Measurements from ENCODE around the gene PPP1R12C. TPM values are rescaled to one million over a fixed set of nuclear protein-coding genes. Genes with fewer than 3 reads are reported as not detected.

The PPP1R12C gene
- total RNA-seq, 1 experiment from 2014 or later: 158 TPM

- no peaks in the 10 kb centered on the region for H3K27me3 ChIP-seq (ENCODE audit: control insufficient read depth, insufficient read depth, low read length)
- no peaks in the 10 kb centered on the region; the same call in 1 of the 2 replicates for H3K4me1 ChIP-seq (ENCODE audit: control insufficient read depth, insufficient read depth, low read length)
- BruUV-seq (replicated peaks): no TSS peak
- no peak overlapping the region for H3K27ac ChIP-seq (ENCODE audit: low read length)
- no peak overlapping the region for H3K4me3 ChIP-seq (ENCODE audit: low read depth in 2 of 2, low read length in 2 of 2)
- in situ Hi-C loops (cut with HindIII; ENCODE audit: low pct_unique_long_range_greater_than_20kb, low sequenced_read_pairs): no loop called here
- DNase-seq (ENCODE audit: low read depth, low spot score) (no peak), ATAC-seq (no peak)
- no peaks in the 10 kb centered on the region for H3K9me3 ChIP-seq (ENCODE audit: control insufficient read depth, insufficient read depth, low read depth, low read length)
- CTCF ChIA-PET: no interaction called here
- no peaks in the 10 kb centered on the region for H3K36me3 ChIP-seq (ENCODE audit: control insufficient read depth, insufficient read depth, low read length)
- TF ChIP-seq REST (IDR thresholded peaks at IDR 0.05; ENCODE audit: insufficient read depth in 1 of 2, low read depth in 2 of 2, low read length in 1 of 2): no peak
- no peak for TF ChIP-seq TCF7L2 (IDR thresholded peaks at IDR 0.05; ENCODE audit: low read depth, low read length)
- no peak for TF ChIP-seq SIN3A (IDR thresholded peaks at IDR 0.05; ENCODE audit: borderline replicate concordance, insufficient read depth, low read depth, low read length)
- TF ChIP-seq CTCF (IDR thresholded peaks at IDR 0.05): no peak
- TF ChIP-seq POLR2AphosphoS5 (IDR thresholded peaks at IDR 0.05; ENCODE audit: low read depth, low read length): no peak
- intact Hi-C loops (cut with micrococcal nuclease; ENCODE audit: unreplicated experiment): no loop called here
- POLR2A ChIA-PET: no interaction called here
These were observed 34.2 kb downstream of the PPP1R12C start for GRCh38 chr19:55083004-55083850.

DNA sequence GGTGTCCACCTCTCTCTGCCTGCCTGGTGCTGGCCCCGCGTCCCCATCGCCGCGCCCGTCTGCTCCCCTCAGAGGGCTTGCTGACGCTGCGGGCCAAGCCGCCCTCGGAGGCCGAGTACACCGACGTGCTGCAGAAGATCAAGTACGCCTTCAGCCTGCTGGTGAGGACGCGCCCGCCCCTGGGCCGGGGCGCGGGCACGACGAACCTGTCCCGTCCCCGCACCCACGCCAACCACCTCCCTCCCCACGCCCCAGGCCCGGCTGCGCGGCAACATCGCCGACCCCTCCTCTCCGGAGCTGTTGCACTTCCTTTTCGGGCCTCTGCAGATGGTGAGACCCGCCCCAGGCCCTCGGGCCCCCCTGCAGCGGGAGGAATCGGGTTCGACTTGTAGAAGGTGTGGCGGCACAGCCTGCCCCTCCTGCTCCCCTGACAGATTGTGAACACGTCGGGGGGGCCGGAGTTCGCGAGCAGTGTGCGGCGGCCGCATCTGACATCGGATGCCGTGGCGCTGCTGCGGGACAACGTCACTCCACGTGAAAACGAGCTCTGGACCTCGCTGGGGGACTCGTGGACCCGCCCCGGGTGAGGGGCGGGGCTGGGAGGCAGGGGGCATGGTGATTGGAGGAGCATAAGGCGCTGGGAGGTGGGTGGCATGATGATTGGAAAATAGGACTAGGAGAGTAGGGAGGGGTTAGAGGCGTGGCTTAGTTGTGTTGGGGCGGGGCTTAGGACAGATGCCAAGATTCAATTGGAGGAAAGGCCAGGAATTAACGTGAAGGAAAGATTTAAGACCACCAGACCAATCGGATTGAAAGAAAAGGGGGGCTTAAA is 35.2 kb downstream of the PPP1R12C start:
- Histone ChIP-seq H3K27ac (ENCODE audit: low read length) (no peak overlapping the region), H3K36me3 (ENCODE audit: control insufficient read depth, insufficient read depth, low read length) (no peaks in the 10 kb centered on the region), H3K9me3 (ENCODE audit: control insufficient read depth, insufficient read depth, low read depth, low read length) (no peaks in the 10 kb centered on the region), H3K27me3 (ENCODE audit: control insufficient read depth, insufficient read depth, low read length) (no peaks in the 10 kb centered on the region), H3K4me3 (ENCODE audit: low read depth in 2 of 2, low read length in 2 of 2) (no peak overlapping the region; a peak in 1 of 4 replicates), H3K4me1 (ENCODE audit: control insufficient read depth, insufficient read depth, low read length) (no peaks in the 10 kb centered on the region; the same call in 1 of the 2 replicates)
- no peak for ATAC-seq
- CTCF ChIA-PET: no interaction called here
- in situ Hi-C loops (cut with HindIII; ENCODE audit: low pct_unique_long_range_greater_than_20kb, low sequenced_read_pairs): no loop called here
- POLR2A ChIA-PET: no interaction called here
- BruUV-seq (replicated peaks): no TSS peak
- no peak for TF ChIP-seq SIN3A (IDR thresholded peaks at IDR 0.05; ENCODE audit: borderline replicate concordance, insufficient read depth, low read depth, low read length)
- no peak for DNase-seq (ENCODE audit: low read depth, low spot score)
- intact Hi-C loops (cut with micrococcal nuclease; ENCODE audit: unreplicated experiment): no loop called here
